GM23338 (cell line): Measurements from ENCODE around the gene ATAD3B.

Source experiments
- CREB1 ChIP-seq: fragments of 250-450 bp; sonication (Bioruptor Pico); IDR thresholded peaks from 2 replicates; pipeline ENCODE4 v1.5.0; 2020; ENCODE audit warnings: low read depth, mild to moderate bottlenecking, moderate library complexity
- EZH2 ChIP-seq: fragments of 200-600 bp; sonication (generic); IDR thresholded peaks from one replicate; pipeline ENCODE4 v1.8.0; 2017; ENCODE audit warnings: antibody characterized with exemption, mild to moderate bottlenecking, low read depth; ENCODE audit not compliant: unreplicated experiment
- EZH2phosphoT487 ChIP-seq: fragments of 200-600 bp; sonication (generic); IDR thresholded peaks from one replicate; pipeline ENCODE4 v1.8.1; 2018; ENCODE audit warnings: antibody characterized with exemption; ENCODE audit not compliant: unreplicated experiment
- JUNB ChIP-seq: IDR thresholded peaks from one replicate; pipeline ENCODE4 v1.6.1; 2016; ENCODE audit warnings: antibody characterized with exemption; ENCODE audit not compliant: unreplicated experiment
- NANOG ChIP-seq: IDR thresholded peaks from 2 replicates; pipeline ENCODE4 v1.6.1; 2016; ENCODE audit warnings: antibody characterized with exemption, borderline replicate concordance
- POLR2AphosphoS5 ChIP-seq: IDR thresholded peaks from 2 replicates; pipeline ENCODE4 v1.6.1; 2016; ENCODE audit warnings: antibody characterized with exemption, low read depth
- STAT1 ChIP-seq: IDR thresholded peaks from one replicate; pipeline ENCODE4 v1.6.1; 2016; ENCODE audit warnings: antibody characterized with exemption; ENCODE audit not compliant: unreplicated experiment
- ZNF114 ChIP-seq: fragments of 250-450 bp; sonication (Bioruptor Pico); IDR thresholded peaks from 2 replicates; pipeline ENCODE4 v1.5.0; 2020; ENCODE audit warnings: mild to moderate bottlenecking, moderate library complexity
- ZNF331 ChIP-seq: fragments of 250-450 bp; sonication (Bioruptor Pico); IDR thresholded peaks from 2 replicates; pipeline ENCODE4 v1.5.0; 2020; ENCODE audit warnings: low read depth, mild to moderate bottlenecking, moderate library complexity
- TF ChIP-seq, protein P1 (sequence below), 2 experiments: fragments of 200-600 bp in 1 of 2; sonication (generic) in 1 of 2; conservative IDR thresholded peaks; 2 replicates each; pipeline versions ENCODE4 v1.5.1 to v1.6.1; 2016 to 2017; ENCODE audit warnings: antibody characterized with exemption in 2 of 2, low read depth in 2 of 2, mild to moderate bottlenecking in 2 of 2, moderate library complexity in 1 of 2
- TF ChIP-seq, protein P2 (sequence below): IDR thresholded peaks from one replicate; pipeline ENCODE4 v1.6.1; 2018; ENCODE audit warnings: antibody characterized with exemption; ENCODE audit not compliant: unreplicated experiment
- TF ChIP-seq, protein P3 (sequence below): IDR thresholded peaks from 2 replicates; pipeline ENCODE4 v1.6.1; 2016; ENCODE audit warnings: antibody characterized with exemption

DNA sequence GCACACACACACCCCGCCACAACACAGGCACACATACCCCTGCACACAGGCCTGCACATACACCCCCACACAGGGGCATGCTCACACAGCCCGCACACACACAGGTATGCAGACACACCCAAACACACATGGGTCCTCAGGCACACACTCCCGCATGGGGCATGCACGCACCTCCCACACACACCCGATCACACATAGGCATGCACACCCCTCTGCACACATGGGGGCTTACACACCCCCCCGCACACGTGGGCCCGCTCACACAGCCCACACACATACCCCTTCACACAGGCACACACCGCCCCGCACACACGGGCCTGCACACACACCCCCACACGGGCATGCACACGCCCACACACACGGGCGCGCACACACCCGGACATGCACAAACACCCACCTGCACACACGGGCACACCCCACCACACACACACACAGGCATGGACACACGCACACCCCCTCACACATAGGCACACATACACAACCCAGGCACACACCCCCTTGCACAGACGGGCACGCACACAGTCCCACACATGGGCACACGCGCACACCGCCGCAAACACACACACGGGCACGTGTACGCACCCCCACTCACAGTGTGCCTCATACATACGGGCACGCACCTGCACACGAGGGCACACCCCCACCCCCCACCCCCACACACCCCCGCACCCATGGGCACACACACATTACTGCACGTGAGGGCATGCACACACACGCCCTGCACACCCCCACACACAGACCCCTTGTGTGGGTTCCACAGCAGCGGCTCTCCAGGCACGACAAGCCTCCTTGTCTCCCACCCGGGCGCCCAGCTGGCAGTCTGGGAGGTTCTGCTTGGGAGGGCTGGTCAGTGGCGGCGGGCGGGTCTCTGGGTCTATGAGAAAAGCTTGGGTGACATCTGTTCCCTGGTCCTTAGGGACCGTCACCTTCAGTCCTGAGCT lies 8.3 kb downstream of the ATAD3B start:
- no peak for TF ChIP-seq POLR2AphosphoS5
- TF ChIP-seq, protein P1, sequence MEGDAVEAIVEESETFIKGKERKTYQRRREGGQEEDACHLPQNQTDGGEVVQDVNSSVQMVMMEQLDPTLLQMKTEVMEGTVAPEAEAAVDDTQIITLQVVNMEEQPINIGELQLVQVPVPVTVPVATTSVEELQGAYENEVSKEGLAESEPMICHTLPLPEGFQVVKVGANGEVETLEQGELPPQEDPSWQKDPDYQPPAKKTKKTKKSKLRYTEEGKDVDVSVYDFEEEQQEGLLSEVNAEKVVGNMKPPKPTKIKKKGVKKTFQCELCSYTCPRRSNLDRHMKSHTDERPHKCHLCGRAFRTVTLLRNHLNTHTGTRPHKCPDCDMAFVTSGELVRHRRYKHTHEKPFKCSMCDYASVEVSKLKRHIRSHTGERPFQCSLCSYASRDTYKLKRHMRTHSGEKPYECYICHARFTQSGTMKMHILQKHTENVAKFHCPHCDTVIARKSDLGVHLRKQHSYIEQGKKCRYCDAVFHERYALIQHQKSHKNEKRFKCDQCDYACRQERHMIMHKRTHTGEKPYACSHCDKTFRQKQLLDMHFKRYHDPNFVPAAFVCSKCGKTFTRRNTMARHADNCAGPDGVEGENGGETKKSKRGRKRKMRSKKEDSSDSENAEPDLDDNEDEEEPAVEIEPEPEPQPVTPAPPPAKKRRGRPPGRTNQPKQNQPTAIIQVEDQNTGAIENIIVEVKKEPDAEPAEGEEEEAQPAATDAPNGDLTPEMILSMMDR (conservative IDR thresholded peaks at IDR 0.05; ENCODE audit: low read depth in 2 of 2): no peak
- no peak for TF ChIP-seq EZH2phosphoT487
- TF ChIP-seq, protein P2, sequence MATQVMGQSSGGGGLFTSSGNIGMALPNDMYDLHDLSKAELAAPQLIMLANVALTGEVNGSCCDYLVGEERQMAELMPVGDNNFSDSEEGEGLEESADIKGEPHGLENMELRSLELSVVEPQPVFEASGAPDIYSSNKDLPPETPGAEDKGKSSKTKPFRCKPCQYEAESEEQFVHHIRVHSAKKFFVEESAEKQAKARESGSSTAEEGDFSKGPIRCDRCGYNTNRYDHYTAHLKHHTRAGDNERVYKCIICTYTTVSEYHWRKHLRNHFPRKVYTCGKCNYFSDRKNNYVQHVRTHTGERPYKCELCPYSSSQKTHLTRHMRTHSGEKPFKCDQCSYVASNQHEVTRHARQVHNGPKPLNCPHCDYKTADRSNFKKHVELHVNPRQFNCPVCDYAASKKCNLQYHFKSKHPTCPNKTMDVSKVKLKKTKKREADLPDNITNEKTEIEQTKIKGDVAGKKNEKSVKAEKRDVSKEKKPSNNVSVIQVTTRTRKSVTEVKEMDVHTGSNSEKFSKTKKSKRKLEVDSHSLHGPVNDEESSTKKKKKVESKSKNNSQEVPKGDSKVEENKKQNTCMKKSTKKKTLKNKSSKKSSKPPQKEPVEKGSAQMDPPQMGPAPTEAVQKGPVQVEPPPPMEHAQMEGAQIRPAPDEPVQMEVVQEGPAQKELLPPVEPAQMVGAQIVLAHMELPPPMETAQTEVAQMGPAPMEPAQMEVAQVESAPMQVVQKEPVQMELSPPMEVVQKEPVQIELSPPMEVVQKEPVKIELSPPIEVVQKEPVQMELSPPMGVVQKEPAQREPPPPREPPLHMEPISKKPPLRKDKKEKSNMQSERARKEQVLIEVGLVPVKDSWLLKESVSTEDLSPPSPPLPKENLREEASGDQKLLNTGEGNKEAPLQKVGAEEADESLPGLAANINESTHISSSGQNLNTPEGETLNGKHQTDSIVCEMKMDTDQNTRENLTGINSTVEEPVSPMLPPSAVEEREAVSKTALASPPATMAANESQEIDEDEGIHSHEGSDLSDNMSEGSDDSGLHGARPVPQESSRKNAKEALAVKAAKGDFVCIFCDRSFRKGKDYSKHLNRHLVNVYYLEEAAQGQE: no peak
- no peak for TF ChIP-seq NANOG
- no peak for TF ChIP-seq EZH2
- no peak for TF ChIP-seq STAT1
- no peak for TF ChIP-seq ZNF331 (CRISPR knock-in tag)
- TF ChIP-seq, protein P3, sequence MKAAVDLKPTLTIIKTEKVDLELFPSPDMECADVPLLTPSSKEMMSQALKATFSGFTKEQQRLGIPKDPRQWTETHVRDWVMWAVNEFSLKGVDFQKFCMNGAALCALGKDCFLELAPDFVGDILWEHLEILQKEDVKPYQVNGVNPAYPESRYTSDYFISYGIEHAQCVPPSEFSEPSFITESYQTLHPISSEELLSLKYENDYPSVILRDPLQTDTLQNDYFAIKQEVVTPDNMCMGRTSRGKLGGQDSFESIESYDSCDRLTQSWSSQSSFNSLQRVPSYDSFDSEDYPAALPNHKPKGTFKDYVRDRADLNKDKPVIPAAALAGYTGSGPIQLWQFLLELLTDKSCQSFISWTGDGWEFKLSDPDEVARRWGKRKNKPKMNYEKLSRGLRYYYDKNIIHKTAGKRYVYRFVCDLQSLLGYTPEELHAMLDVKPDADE: no peak
- no peak for TF ChIP-seq JUNB
- TF ChIP-seq CREB1 (CRISPR knock-in tag): no peak
- TF ChIP-seq ZNF114 (CRISPR knock-in tag): no peak
